Measurements from ENCODE around the gene BTF3L4.
"Not testable (repeated sequence)": the region's sequence is repeated elsewhere in the genome, so short reads cannot be mapped to it uniquely, and the experiment has no call there.

Gene BTF3L4

GRCh38 chr1:52072291-52072690, 16.2 kb downstream of the BTF3L4 start:
- no peak for TF ChIP-seq CTCF (IDR thresholded peaks at IDR 0.05; ENCODE audit: low read depth, low read length, missing control alignments)
- H3K27ac ChIP-seq = no peak overlapping the region
- H3K4me3 ChIP-seq (ENCODE audit: low read depth, low read length) = no peak overlapping the region
- H3K27me3 ChIP-seq (replicated peaks) = no peaks in the 10 kb centered on the region
- in situ Hi-C loops (cut with HindIII; ENCODE audit: low pct_ligation_motif_present, low sequenced_read_pairs) = no loop called here
- peaks cover 20% of the 10 kb centered on the region for H3K36me3 ChIP-seq (replicated peaks)
- DNase-seq = no peak

GRCh38 chr1:52077277-52077676, 21.2 kb downstream of the BTF3L4 start:
- H3K36me3 ChIP-seq (replicated peaks); H3K27ac ChIP-seq; DNase-seq; H3K27me3 ChIP-seq (replicated peaks); H3K4me3 ChIP-seq (ENCODE audit: low read depth, low read length); in situ Hi-C loops (cut with HindIII; ENCODE audit: low pct_ligation_motif_present, low sequenced_read_pairs): not testable (repeated sequence)

- no peak for TF ChIP-seq CTCF (IDR thresholded peaks at IDR 0.05; ENCODE audit: low read depth, low read length, missing control alignments)
- Histone ChIP-seq H3K27ac (no peak overlapping the region), H3K4me3 (ENCODE audit: low read depth, low read length) (no peak overlapping the region), H3K27me3 (replicated peaks) (no peaks in the 10 kb centered on the region), H3K36me3 (replicated peaks) (peaks cover 8% of the 10 kb centered on the region)
- DNase-seq = no peak
- in situ Hi-C loops (cut with HindIII; ENCODE audit: low pct_ligation_motif_present, low sequenced_read_pairs) = no loop called here
These were observed 23.9 kb downstream of the BTF3L4 start for GRCh38 chr1:52080014-52080415.

- H3K36me3 ChIP-seq (replicated peaks); DNase-seq: not testable (repeated sequence)
These were observed 31.8 kb downstream of the BTF3L4 start for GRCh38 chr1:52087892-52088291.

GRCh38 chr1:52094300-52094699, 38.2 kb downstream of the BTF3L4 start:
- H3K27me3 ChIP-seq (replicated peaks); in situ Hi-C loops (cut with HindIII; ENCODE audit: low pct_ligation_motif_present, low sequenced_read_pairs): not testable (repeated sequence)

More at GRCh38 chr1:52087892-52088291, 31.8 kb downstream of the BTF3L4 start:
- in situ Hi-C loops (cut with HindIII; ENCODE audit: low pct_ligation_motif_present, low sequenced_read_pairs); H3K4me3 ChIP-seq (ENCODE audit: low read depth, low read length); H3K27ac ChIP-seq; H3K27me3 ChIP-seq (replicated peaks): not testable (repeated sequence)

GRCh38 chr1:52096216-52096615, 40.1 kb downstream of the BTF3L4 start:
- no peak overlapping the region for H3K27ac ChIP-seq
- no peak for TF ChIP-seq CTCF (IDR thresholded peaks at IDR 0.05; ENCODE audit: low read depth, low read length, missing control alignments)
- in situ Hi-C loops (cut with HindIII; ENCODE audit: low pct_ligation_motif_present, low sequenced_read_pairs) = no loop called here
- no peaks in the 10 kb centered on the region for H3K36me3 ChIP-seq (replicated peaks)
- no peak overlapping the region for H3K4me3 ChIP-seq (ENCODE audit: low read depth, low read length)
- no peak for DNase-seq
- no peaks in the 10 kb centered on the region for H3K27me3 ChIP-seq (replicated peaks)

More at GRCh38 chr1:52094300-52094699, 38.2 kb downstream of the BTF3L4 start:
- not testable (repeated sequence) for H3K36me3 ChIP-seq (replicated peaks); H3K4me3 ChIP-seq (ENCODE audit: low read depth, low read length); DNase-seq; H3K27ac ChIP-seq

GRCh38 chr1:52098139-52098871, 42.2 kb downstream of the BTF3L4 start:
- no peak overlapping the region for H3K27ac ChIP-seq
- H3K36me3 ChIP-seq (replicated peaks) = no peaks in the 10 kb centered on the region
- in situ Hi-C loops (cut with HindIII; ENCODE audit: low pct_ligation_motif_present, low sequenced_read_pairs) = no loop called here
- H3K4me3 ChIP-seq (ENCODE audit: low read depth, low read length) = no peak overlapping the region
- TF ChIP-seq CTCF (IDR thresholded peaks at IDR 0.05; ENCODE audit: low read depth, low read length, missing control alignments) = no peak
- no peaks in the 10 kb centered on the region for H3K27me3 ChIP-seq (replicated peaks)
- DNase-seq = no peak

Data from brain microvascular endothelial cell (primary cell).